ENCODE results near the gene GYS1. TPM values are rescaled to one million over a fixed set of nuclear protein-coding genes. Genes with fewer than 3 reads are reported as not detected.
A peak's percentile ranks its signal among the peaks of the same experiment; 100 is the strongest.

GYS1 gene
- total RNA-seq, 1 donor, result 44.5 TPM

- peak; percentile 47 for DNase-seq (ENCODE audit: insufficient read length, low spot score, missing footprints)
- H3K4me2 ChIP-seq (ENCODE audit: insufficient read depth, low read length), result no peak overlapping the region
- H3K9me3 ChIP-seq (ENCODE audit: low read depth, low read length), result no peaks in the 10 kb centered on the region
- H4K20me1 ChIP-seq (ENCODE audit: insufficient read depth, low read length), result no peaks in the 10 kb centered on the region
- H3K4me1 ChIP-seq (ENCODE audit: insufficient read depth, low read length), result peaks cover 15% of the 10 kb centered on the region
- H3K79me2 ChIP-seq (ENCODE audit: insufficient read depth, low read length), result no peaks in the 10 kb centered on the region
- no peaks in the 10 kb centered on the region for H3K27me3 ChIP-seq (ENCODE audit: insufficient read depth, low read length)
- TF ChIP-seq, protein P1, sequence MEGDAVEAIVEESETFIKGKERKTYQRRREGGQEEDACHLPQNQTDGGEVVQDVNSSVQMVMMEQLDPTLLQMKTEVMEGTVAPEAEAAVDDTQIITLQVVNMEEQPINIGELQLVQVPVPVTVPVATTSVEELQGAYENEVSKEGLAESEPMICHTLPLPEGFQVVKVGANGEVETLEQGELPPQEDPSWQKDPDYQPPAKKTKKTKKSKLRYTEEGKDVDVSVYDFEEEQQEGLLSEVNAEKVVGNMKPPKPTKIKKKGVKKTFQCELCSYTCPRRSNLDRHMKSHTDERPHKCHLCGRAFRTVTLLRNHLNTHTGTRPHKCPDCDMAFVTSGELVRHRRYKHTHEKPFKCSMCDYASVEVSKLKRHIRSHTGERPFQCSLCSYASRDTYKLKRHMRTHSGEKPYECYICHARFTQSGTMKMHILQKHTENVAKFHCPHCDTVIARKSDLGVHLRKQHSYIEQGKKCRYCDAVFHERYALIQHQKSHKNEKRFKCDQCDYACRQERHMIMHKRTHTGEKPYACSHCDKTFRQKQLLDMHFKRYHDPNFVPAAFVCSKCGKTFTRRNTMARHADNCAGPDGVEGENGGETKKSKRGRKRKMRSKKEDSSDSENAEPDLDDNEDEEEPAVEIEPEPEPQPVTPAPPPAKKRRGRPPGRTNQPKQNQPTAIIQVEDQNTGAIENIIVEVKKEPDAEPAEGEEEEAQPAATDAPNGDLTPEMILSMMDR (IDR thresholded peaks at IDR 0.05; ENCODE audit: extremely low read depth, low read depth, low read length), result no peak
- no peak overlapping the region for H3K4me3 ChIP-seq (ENCODE audit: insufficient read depth, low read length)
- no peak overlapping the region for H3K27ac ChIP-seq (ENCODE audit: low read depth, low read length)
- peaks cover 26% of the 10 kb centered on the region for H3K36me3 ChIP-seq (ENCODE audit: insufficient read depth, low read length)
- no peak overlapping the region for H2AFZ ChIP-seq (ENCODE audit: low read length)
Observed at GRCh38 chr19:49016067-49016839, 23.1 kb upstream of the GYS1 start.

GRCh38 chr19:49014870-49015255 lies 21.8 kb upstream of the GYS1 start:
- Histone ChIP-seq H3K27ac (ENCODE audit: low read depth, low read length) (no peak overlapping the region), H3K79me2 (ENCODE audit: insufficient read depth, low read length) (no peaks in the 10 kb centered on the region), H3K4me3 (ENCODE audit: insufficient read depth, low read length) (no peak overlapping the region), H3K27me3 (ENCODE audit: insufficient read depth, low read length) (no peaks in the 10 kb centered on the region), H2AFZ (ENCODE audit: low read length) (no peak overlapping the region), H3K9me3 (ENCODE audit: low read depth, low read length) (no peaks in the 10 kb centered on the region), H4K20me1 (ENCODE audit: insufficient read depth, low read length) (no peaks in the 10 kb centered on the region), H3K4me1 (ENCODE audit: insufficient read depth, low read length) (peaks cover 15% of the 10 kb centered on the region), H3K4me2 (ENCODE audit: insufficient read depth, low read length) (no peak overlapping the region), H3K36me3 (ENCODE audit: insufficient read depth, low read length) (peaks cover 33% of the 10 kb centered on the region)
- TF ChIP-seq, protein P1 (IDR thresholded peaks at IDR 0.05; ENCODE audit: extremely low read depth, low read depth, low read length), result no peak
- peak; percentile 58 for DNase-seq (ENCODE audit: insufficient read length, low spot score, missing footprints)

DNA sequence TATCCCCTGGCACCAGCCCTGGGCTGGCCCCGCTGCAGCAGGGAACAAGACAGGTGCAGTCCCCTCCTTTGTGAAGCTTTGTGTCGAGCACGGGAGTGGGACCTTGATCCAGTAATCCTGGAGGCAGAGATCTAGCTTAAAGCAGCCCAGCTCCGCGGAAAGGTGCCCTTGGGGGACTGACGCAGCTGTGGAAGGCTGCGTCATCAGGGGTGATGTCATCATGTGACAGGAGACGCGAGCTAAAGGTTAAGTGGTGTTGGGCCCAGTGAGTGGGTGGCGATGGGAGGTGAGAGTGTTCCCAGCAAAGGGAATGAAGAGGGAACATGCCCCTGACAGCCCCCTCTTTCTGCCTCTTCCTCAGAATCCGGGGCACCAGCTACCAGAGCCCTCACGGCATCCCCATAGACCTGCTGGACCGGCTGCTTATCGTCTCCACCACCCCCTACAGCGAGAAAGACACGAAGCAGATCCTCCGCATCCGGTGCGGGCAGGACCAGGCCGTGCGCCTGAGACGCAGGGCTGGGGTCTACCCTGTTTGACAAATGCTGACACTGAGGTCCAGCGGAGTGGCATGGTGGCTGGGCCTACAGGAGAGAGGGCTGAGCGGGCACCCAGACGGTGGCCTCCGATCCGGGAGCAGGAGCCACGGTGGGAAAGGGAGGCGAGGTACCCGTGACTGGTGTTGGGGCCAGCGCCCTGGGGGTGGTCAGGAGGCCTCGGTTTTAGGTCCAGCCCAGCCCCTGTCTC lies 21.2 kb upstream of the GYS1 start:
- Histone ChIP-seq H3K36me3 (ENCODE audit: insufficient read depth, low read length) (peaks cover 38% of the 10 kb centered on the region), H3K4me3 (ENCODE audit: insufficient read depth, low read length) (no peak overlapping the region), H4K20me1 (ENCODE audit: insufficient read depth, low read length) (no peaks in the 10 kb centered on the region), H3K4me1 (ENCODE audit: insufficient read depth, low read length) (peaks cover 14% of the 10 kb centered on the region), H3K79me2 (ENCODE audit: insufficient read depth, low read length) (no peaks in the 10 kb centered on the region), H3K27me3 (ENCODE audit: insufficient read depth, low read length) (no peaks in the 10 kb centered on the region), H3K27ac (ENCODE audit: low read depth, low read length) (peak overlapping the region; percentile 30), H3K9me3 (ENCODE audit: low read depth, low read length) (no peaks in the 10 kb centered on the region), H3K4me2 (ENCODE audit: insufficient read depth, low read length) (no peak overlapping the region), H2AFZ (ENCODE audit: low read length) (no peak overlapping the region)
- DNase-seq (ENCODE audit: insufficient read length, low spot score, missing footprints), result peak; percentile 93
- TF ChIP-seq, protein P1 (IDR thresholded peaks at IDR 0.05; ENCODE audit: extremely low read depth, low read depth, low read length), result no peak

- no peaks in the 10 kb centered on the region for H3K79me2 ChIP-seq (ENCODE audit: insufficient read depth, low read length)
- no peak overlapping the region for H2AFZ ChIP-seq (ENCODE audit: low read length)
- no peaks in the 10 kb centered on the region for H3K4me1 ChIP-seq (ENCODE audit: insufficient read depth, low read length)
- H3K9me3 ChIP-seq (ENCODE audit: low read depth, low read length), result no peaks in the 10 kb centered on the region
- no peak overlapping the region for H3K4me3 ChIP-seq (ENCODE audit: insufficient read depth, low read length)
- no peaks in the 10 kb centered on the region for H3K27me3 ChIP-seq (ENCODE audit: insufficient read depth, low read length)
- peak; percentile 9 for DNase-seq (ENCODE audit: insufficient read length, low spot score, missing footprints)
- TF ChIP-seq, protein P1 (IDR thresholded peaks at IDR 0.05; ENCODE audit: extremely low read depth, low read depth, low read length), result no peak
- peaks cover 51% of the 10 kb centered on the region for H3K36me3 ChIP-seq (ENCODE audit: insufficient read depth, low read length)
- no peak overlapping the region for H3K4me2 ChIP-seq (ENCODE audit: insufficient read depth, low read length)
- H4K20me1 ChIP-seq (ENCODE audit: insufficient read depth, low read length), result no peaks in the 10 kb centered on the region
- no peak overlapping the region for H3K27ac ChIP-seq (ENCODE audit: low read depth, low read length)
Observed at GRCh38 chr19:49011194-49011593, 18.1 kb upstream of the GYS1 start.
